H9 (cell line): ENCODE results near the gene FOLR2. TPM values are rescaled to one million over a fixed set of nuclear protein-coding genes. Genes with fewer than 3 reads are reported as not detected.

ENCODE experiments used
- DNase-seq: peaks from one replicate; pipeline ENCODE4 v3.0.0-alpha.2; 2017
- H2AFZ ChIP-seq: one replicate; pipeline ENCODE4 v1.6.1; 2013; ENCODE audit warnings: mild to moderate bottlenecking, low read length, control low read depth, moderate library complexity
- H2AK5ac ChIP-seq: 2 replicates; pipeline ENCODE4 v1.6.1; 2013; ENCODE audit warnings: low read length, control low read depth, mixed read lengths; ENCODE audit not compliant: insufficient read length
- H2BK120ac ChIP-seq: one replicate; pipeline ENCODE4 v1.6.1; 2013; ENCODE audit warnings: low read depth, mild to moderate bottlenecking, low read length, control low read depth, inconsistent platforms; ENCODE audit not compliant: poor library complexity, severe bottlenecking
- H2BK12ac ChIP-seq: 2 replicates; pipeline ENCODE4 v1.6.1; 2013; ENCODE audit warnings: low read length, control low read depth, mixed read lengths, low read depth; ENCODE audit not compliant: insufficient read length
- H2BK15ac ChIP-seq: 2 replicates; pipeline ENCODE4 v1.6.1; 2013; ENCODE audit warnings: low read depth, low read length, control low read depth
- H2BK20ac ChIP-seq: one replicate; pipeline ENCODE4 v1.6.1; 2013; ENCODE audit warnings: low read depth, mild to moderate bottlenecking, low read length, control low read depth, inconsistent platforms; ENCODE audit not compliant: poor library complexity, severe bottlenecking
- H2BK5ac ChIP-seq: 2 replicates; pipeline ENCODE4 v1.6.1; 2013; ENCODE audit warnings: low read length, control low read depth, mixed read lengths; ENCODE audit not compliant: insufficient read length
- H3K14ac ChIP-seq: 2 replicates; pipeline ENCODE4 v1.6.1; 2013; ENCODE audit warnings: low read length, control low read depth; ENCODE audit not compliant: insufficient read depth
- H3K18ac ChIP-seq: 2 replicates; pipeline ENCODE4 v1.6.1; 2013; ENCODE audit warnings: low read depth, mild to moderate bottlenecking, mixed read lengths, low read length, control low read depth; ENCODE audit not compliant: insufficient read length
- H3K23ac ChIP-seq: 2 replicates; pipeline ENCODE4 v1.6.1; 2013; ENCODE audit warnings: low read length, control low read depth, mixed read lengths, low read depth; ENCODE audit not compliant: insufficient read length
- H3K23me2 ChIP-seq: 2 replicates; pipeline ENCODE4 v1.6.1; 2013; ENCODE audit warnings: low read depth, mild to moderate bottlenecking, mixed read lengths, low read length, control low read depth; ENCODE audit not compliant: insufficient read length, poor library complexity, severe bottlenecking
- H3K27ac ChIP-seq: 2 replicates; pipeline ENCODE4 v1.5.1; 2013; ENCODE audit warnings: low read length, control low read depth, mixed read lengths, low read depth; ENCODE audit not compliant: insufficient read length
- H3K27me3 ChIP-seq: 2 replicates; pipeline ENCODE4 v1.6.1; 2013; ENCODE audit warnings: low read length, control low read depth, inconsistent platforms; ENCODE audit not compliant: insufficient read depth
- H3K4ac ChIP-seq: 2 replicates; pipeline ENCODE4 v1.6.1; 2013; ENCODE audit warnings: low read depth, mild to moderate bottlenecking, control low read depth, inconsistent platforms, low read length, moderate library complexity
- H3K4me1 ChIP-seq: 2 replicates; pipeline ENCODE4 v1.6.1; 2013; ENCODE audit warnings: low read length, control low read depth, inconsistent platforms; ENCODE audit not compliant: insufficient read depth
- H3K4me2 ChIP-seq: 2 replicates; pipeline ENCODE4 v1.6.1; 2013; ENCODE audit warnings: low read length, control low read depth, mixed read lengths; ENCODE audit not compliant: insufficient read length, insufficient read depth
- H3K56ac ChIP-seq: 2 replicates; pipeline ENCODE4 v1.6.1; 2013; ENCODE audit warnings: low read depth, mild to moderate bottlenecking, mixed read lengths, low read length, control low read depth; ENCODE audit not compliant: insufficient read length
- H3K79me1 ChIP-seq: 2 replicates; pipeline ENCODE4 v1.6.1; 2013; ENCODE audit warnings: low read depth, mild to moderate bottlenecking, moderate library complexity, low read length, control low read depth, inconsistent platforms; ENCODE audit not compliant: insufficient read depth, poor library complexity, severe bottlenecking
- H3K79me2 ChIP-seq: 2 replicates; pipeline ENCODE4 v1.6.1; 2013; ENCODE audit warnings: low read length, control low read depth, inconsistent platforms; ENCODE audit not compliant: insufficient read depth
- H3K9ac ChIP-seq: 2 replicates; pipeline ENCODE4 v1.6.1; 2013; ENCODE audit warnings: low read length, control low read depth, mixed read lengths; ENCODE audit not compliant: insufficient read length; ENCODE audit errors: extremely low read depth
- H3K9me3 ChIP-seq: one replicate; pipeline ENCODE4 v1.6.1; 2013; ENCODE audit warnings: low read depth, low read length, inconsistent platforms; ENCODE audit not compliant: control insufficient read depth
- H3T11ph ChIP-seq: one replicate; pipeline ENCODE4 v1.6.1; 2013; ENCODE audit warnings: mild to moderate bottlenecking, low read length, control low read depth, inconsistent platforms
- H4K20me1 ChIP-seq: one replicate; pipeline ENCODE4 v1.6.1; 2013; ENCODE audit not compliant: control insufficient read depth, insufficient read length, insufficient read depth
- H4K5ac ChIP-seq: 2 replicates; pipeline ENCODE4 v1.6.1; 2013; ENCODE audit warnings: low read depth, mild to moderate bottlenecking, mixed read lengths, low read length, control low read depth; ENCODE audit not compliant: insufficient read length
- H4K8ac ChIP-seq: replicated peaks from 2 replicates; pipeline ENCODE4 v1.6.1; 2013; ENCODE audit warnings: low read length, control low read depth, mixed read lengths, low read depth; ENCODE audit not compliant: insufficient read length
- H4K91ac ChIP-seq: 2 replicates; pipeline ENCODE4 v1.6.1; 2013; ENCODE audit warnings: low read depth, mild to moderate bottlenecking, moderate library complexity, mixed read lengths, low read length, control low read depth; ENCODE audit not compliant: insufficient read length
- H3K27ac Mint-ChIP-seq, 3 experiments: 2 replicates in 2 of 3; 3 replicates in 1 of 3; pipeline ENCODE4 v1.8.0; 2020 to 2021; ENCODE audit warnings: mixed read lengths in 3 of 3, mild to moderate bottlenecking in 1 of 3, moderate library complexity in 1 of 3
- H3K27me3 Mint-ChIP-seq: 2 replicates; pipeline ENCODE4 v1.8.0; 2021; ENCODE audit warnings: low read depth, mild to moderate bottlenecking, moderate library complexity, mixed read lengths
- H3K36me3 Mint-ChIP-seq, 3 experiments: 2 replicates in 2 of 3; 3 replicates in 1 of 3; pipeline ENCODE4 v1.8.0; 2020 to 2021; ENCODE audit warnings: low read depth in 3 of 3, mixed read lengths in 3 of 3; ENCODE audit not compliant: insufficient read depth in 1 of 3
- H3K4me1 Mint-ChIP-seq, 2 experiments: 2 replicates each; pipeline ENCODE4 v1.8.0; 2020; ENCODE audit warnings: mixed read lengths in 2 of 2
- H3K4me3 Mint-ChIP-seq, 2 experiments: 2 replicates in 1 of 2; 3 replicates in 1 of 2; pipeline ENCODE4 v1.8.0; 2020 to 2021; ENCODE audit warnings: mild to moderate bottlenecking in 2 of 2, mixed read lengths in 2 of 2, moderate library complexity in 1 of 2
- H3K9me3 Mint-ChIP-seq, 2 experiments: 2 replicates in 1 of 2; 3 replicates in 1 of 2; pipeline ENCODE4 v1.8.0; 2020; ENCODE audit warnings: mild to moderate bottlenecking in 2 of 2, mixed read lengths in 2 of 2, moderate library complexity in 1 of 2
- CTCF ChIP-seq: fragments of 200-600 bp; sonication (generic); conservative IDR thresholded peaks from 3 replicates; pipeline ENCODE4 v1.8.0; 2021; ENCODE audit warnings: antibody characterized with exemption, mild to moderate bottlenecking
- WGBS: extraction: QIAGEN DNeasy Blood & Tissue Kit; methylation state at CpG from one replicate; pipeline ENCODE4 v1.1.7; 2013; ENCODE audit warnings: missing lambda C conversion rate, low lambda C conversion rate, mixed read lengths; ENCODE audit not compliant: insufficient read length; ENCODE audit errors: extremely low coverage; 5-methylcytosine and 5-hydroxymethylcytosine counted together
- total RNA-seq: library from RNA; stranded (reverse); gene quantifications from 2 replicates; pipeline ENCODE4 v1.2.1, GENCODE V29; 2021

Gene FOLR2
- total RNA-seq, 1 experiment from 2014 or later, result not detected

GRCh38 chr11:72189455-72190250 is 26.9 kb upstream of the FOLR2 start:
- H2AK5ac ChIP-seq, result no peak overlapping the region
- Mint-ChIP-seq H3K27ac (peak overlapping the region in 1 of 3 experiments; percentile 87; a peak in 1 of 7 replicates), H3K4me3 (no peak overlapping the region), H3K4me1 (peaks cover 15 to 25% of the 10 kb centered on the region in 2 experiments), H3K9me3 (no peaks in the 10 kb centered on the region), H3K36me3 (no peaks in the 10 kb centered on the region), H3K27me3 (no peaks in the 10 kb centered on the region)
- H3K56ac ChIP-seq, result no peak overlapping the region
- no peak overlapping the region for H2BK5ac ChIP-seq
- H3K79me1 ChIP-seq, result no peaks in the 10 kb centered on the region
- no peak overlapping the region for H3T11ph ChIP-seq
- H2BK120ac ChIP-seq, result no peak overlapping the region
- H3K4me1 ChIP-seq, result no peaks in the 10 kb centered on the region
- TF ChIP-seq CTCF, result no peak
- no peak overlapping the region for H3K14ac ChIP-seq
- H3K23me2 ChIP-seq, result no peaks in the 10 kb centered on the region
- no peaks in the 10 kb centered on the region for H3K9me3 ChIP-seq
- H2AFZ ChIP-seq, result no peak overlapping the region
- no peak overlapping the region for H4K91ac ChIP-seq
- H3K9ac ChIP-seq, result no peak overlapping the region
- no peak for DNase-seq
- H3K18ac ChIP-seq, result no peak overlapping the region
- H4K5ac ChIP-seq, result no peak overlapping the region
- WGBS, result no CpG with 5 or more reads among the region's 3 CpGs
- no peak overlapping the region for H2BK12ac ChIP-seq
- H3K27me3 ChIP-seq, result no peaks in the 10 kb centered on the region
- H3K4ac ChIP-seq, result no peak overlapping the region
- no peaks in the 10 kb centered on the region for H3K79me2 ChIP-seq
- H4K20me1 ChIP-seq, result no peaks in the 10 kb centered on the region
- H3K4me2 ChIP-seq, result no peak overlapping the region
- no peak overlapping the region for H2BK20ac ChIP-seq
- no peak overlapping the region for H3K23ac ChIP-seq
- H4K8ac ChIP-seq, result no peak overlapping the region
- H3K27ac ChIP-seq, result no peak overlapping the region
- no peak overlapping the region for H2BK15ac ChIP-seq
